DND-41 (cell line): ENCODE results near the gene HMGA1.

Experiments
- ATAC-seq: fragments of 200-7000 bp; cut with Tn5 transposase; 3 replicates; pipeline ENCODE4 v1.9.1; 2021; ENCODE audit warnings: low read depth; ENCODE audit not compliant: insufficient read depth
- DNase-seq: peaks from one replicate; pipeline ENCODE4 v3.0.0-alpha.2; 2020
- H2AFZ ChIP-seq: 2 replicates; pipeline ENCODE4 v1.6.0; 2012; ENCODE audit warnings: low read depth, low read length
- H3K27ac ChIP-seq: 2 replicates; pipeline ENCODE4 v1.5.1; 2012; ENCODE audit warnings: low read length, inconsistent platforms
- H3K27me3 ChIP-seq: fragments of 200-600 bp; sonication (generic); 2 replicates; pipeline ENCODE4 v1.6.0; 2012; ENCODE audit warnings: low read length, mild to moderate bottlenecking, inconsistent platforms; ENCODE audit not compliant: insufficient read depth, poor library complexity
- H3K36me3 ChIP-seq: 2 replicates; pipeline ENCODE4 v1.5.1; 2012; ENCODE audit warnings: low read length, inconsistent platforms; ENCODE audit not compliant: insufficient read depth
- H3K4me1 ChIP-seq: 2 replicates; pipeline ENCODE4 v1.5.1; 2012; ENCODE audit warnings: mild to moderate bottlenecking, low read length; ENCODE audit not compliant: insufficient read depth
- H3K4me2 ChIP-seq: 2 replicates; pipeline ENCODE4 v1.6.0; 2012; ENCODE audit warnings: mild to moderate bottlenecking, moderate library complexity, low read length, inconsistent platforms; ENCODE audit not compliant: insufficient read depth
- H3K4me3 ChIP-seq, 2 experiments: fragments of 200-600 bp in 1 of 2; shearing (Covaris generic) in 1 of 2; 2 replicates each; pipeline ENCODE4 v1.5.1; 2012 to 2016; ENCODE audit warnings: inconsistent platforms in 2 of 2, low read length in 2 of 2, mild to moderate bottlenecking in 2 of 2, low read depth in 1 of 2, moderate library complexity in 1 of 2
- H3K79me2 ChIP-seq: 2 replicates; pipeline ENCODE4 v1.6.0; 2012; ENCODE audit warnings: low read length, inconsistent platforms; ENCODE audit not compliant: insufficient read depth
- H3K9ac ChIP-seq: 2 replicates; pipeline ENCODE4 v1.6.0; 2012; ENCODE audit warnings: low read depth, mild to moderate bottlenecking, inconsistent platforms, low read length, moderate library complexity
- H3K9me3 ChIP-seq: 2 replicates; pipeline ENCODE4 v1.5.1; 2012; ENCODE audit warnings: low read length, moderate library complexity, mild to moderate bottlenecking, inconsistent platforms; ENCODE audit not compliant: insufficient read depth, severe bottlenecking
- H4K20me1 ChIP-seq: 2 replicates; pipeline ENCODE4 v1.6.0; 2012; ENCODE audit warnings: low read length; ENCODE audit not compliant: insufficient read depth
- CTCF ChIP-seq: IDR thresholded peaks from 2 replicates; pipeline ENCODE4 v1.5.1; 2012; ENCODE audit warnings: borderline replicate concordance, low read length, moderate library complexity, mild to moderate bottlenecking; ENCODE audit not compliant: poor library complexity, severe bottlenecking; ENCODE audit errors: extremely low read depth
- EZH2 ChIP-seq: IDR thresholded peaks from 3 replicates; pipeline ENCODE4 v1.6.1; 2012; ENCODE audit warnings: borderline replicate concordance, low read depth, mild to moderate bottlenecking, moderate library complexity, low read length, inconsistent platforms; ENCODE audit not compliant: severe bottlenecking

The HMGA1 gene

GRCh38 chr6:34218691-34219090, 18.0 kb upstream of the HMGA1 start:
- no peaks in the 10 kb centered on the region for H3K27me3 ChIP-seq
- no peak overlapping the region for H3K9ac ChIP-seq
- TF ChIP-seq CTCF, result no peak
- no peak for TF ChIP-seq EZH2
- no peak overlapping the region for H2AFZ ChIP-seq
- no peak overlapping the region for H3K4me2 ChIP-seq
- no peak overlapping the region for H3K27ac ChIP-seq
- no peaks in the 10 kb centered on the region for H3K36me3 ChIP-seq
- H3K79me2 ChIP-seq, result no peaks in the 10 kb centered on the region
- no peak overlapping the region for H3K4me3 ChIP-seq
- no peak for ATAC-seq
- peaks cover 7% of the 10 kb centered on the region for H3K4me1 ChIP-seq
- no peaks in the 10 kb centered on the region for H4K20me1 ChIP-seq
- no peak for DNase-seq
- H3K9me3 ChIP-seq, result no peaks in the 10 kb centered on the region

- peak overlapping the region; percentile 81 for H3K27ac ChIP-seq
- DNase-seq, result no peak
- H4K20me1 ChIP-seq, result no peaks in the 10 kb centered on the region
- no peak for TF ChIP-seq EZH2
- no peak for TF ChIP-seq CTCF
- peaks cover 22% of the 10 kb centered on the region for H3K4me1 ChIP-seq
- peak overlapping the region in 1 of 2 experiments; percentile 65; a peak in 2 of 4 replicates for H3K4me3 ChIP-seq
- peak overlapping the region; percentile 85 for H3K4me2 ChIP-seq
- no peaks in the 10 kb centered on the region for H3K79me2 ChIP-seq
- peak; percentile 47 for ATAC-seq
- peak overlapping the region; percentile 84 for H3K9ac ChIP-seq
- H2AFZ ChIP-seq, result peak overlapping the region; percentile 96
- no peaks in the 10 kb centered on the region for H3K36me3 ChIP-seq
- no peaks in the 10 kb centered on the region for H3K9me3 ChIP-seq
- H3K27me3 ChIP-seq, result no peaks in the 10 kb centered on the region
These were observed 13.2 kb upstream of the HMGA1 start for GRCh38 chr6:34223381-34223955.

- Histone ChIP-seq H4K20me1 (no peaks in the 10 kb centered on the region), H3K27me3 (no peaks in the 10 kb centered on the region), H3K9ac (peak overlapping the region; percentile 84), H3K36me3 (no peaks in the 10 kb centered on the region), H3K79me2 (no peaks in the 10 kb centered on the region), H3K27ac (peak overlapping the region; percentile 87), H3K9me3 (no peaks in the 10 kb centered on the region), H2AFZ (peak overlapping the region; percentile 96), H3K4me3 (peak overlapping the region; percentile 39 to 65; a peak in 3 of 4 replicates), H3K4me2 (peak overlapping the region; percentile 85), H3K4me1 (peaks cover 22% of the 10 kb centered on the region)
- DNase-seq (peak; percentile 95), ATAC-seq (peak; percentile 96)
- no peak for TF ChIP-seq CTCF
- no peak for TF ChIP-seq EZH2
These were observed 12.4 kb upstream of the HMGA1 start for GRCh38 chr6:34223956-34224940.
